Mucosa of descending colon (tissue), 3 donors: ENCODE results near the gene CYTH3. TPM values are rescaled to one million over a fixed set of nuclear protein-coding genes. Genes with fewer than 3 reads are reported as not detected.

Experiments used
- ATAC-seq: fragments of 200-7000 bp; cut with Tn5 transposase; one replicate; pipeline ENCODE4 v1.9.1; 2020; ENCODE audit warnings: mild to moderate bottlenecking, moderate library complexity
- DNase-seq, 3 donors: peaks; one replicate each; pipeline ENCODE4 v3.0.0-alpha.2; 2020
- H3K36me3 ChIP-seq: fragments of 200-600 bp; one replicate; pipeline ENCODE4 v1.8.0; 2021; ENCODE audit warnings: low read depth, mild to moderate bottlenecking
- H3K4me1 ChIP-seq: fragments of 200-600 bp; one replicate; pipeline ENCODE4 v1.8.0; 2021; ENCODE audit warnings: low read depth, mild to moderate bottlenecking
- H3K4me3 ChIP-seq: fragments of 200-600 bp; one replicate; pipeline ENCODE4 v1.8.0; 2021; ENCODE audit warnings: mild to moderate bottlenecking
- H3K9me3 ChIP-seq: fragments of 200-600 bp; one replicate; pipeline ENCODE4 v1.8.0; 2021; ENCODE audit warnings: mild to moderate bottlenecking
- intact Hi-C, 2 donors: fragments of 100-400 bp; cut with DNase I in 1 of 2; cut with micrococcal nuclease in 1 of 2; formaldehyde crosslinking; loops; one replicate each; pipeline versions ENCODE4 v1.11.0 to v1.11.1; 2022; cut with DNase I, micrococcal nuclease
- total RNA-seq, 3 donors: library from RNA; stranded (reverse); fragmentation: NEBNext Ultra II Directional in 2 of 3; extraction: Animal tissue kit (Norgen Biotek cat#: 25700) in 2 of 3; gene quantifications; one replicate each; pipeline versions ENCODE4 v1.2.1 to v1.2.4, GENCODE V29; 2021 to 2023
- TF ChIP-seq, protein P1 (sequence below): fragments of 200-600 bp; IDR thresholded peaks from one replicate; pipeline ENCODE4 v1.8.0; 2022; ENCODE audit warnings: antibody characterized with exemption, mild to moderate bottlenecking
- donor health status: DM: no; HTN: no; CAD: no; lungs with moderate emphysema.
- donor health status: DM: no; HTN: no; CAD: no.
- donor health status: DM: no; HTN: yes; CAD: no.

The CYTH3 gene
- total RNA-seq, 3 donors from 2014 or later = 10.4 to 23.2 (median 11.9) TPM

DNA sequence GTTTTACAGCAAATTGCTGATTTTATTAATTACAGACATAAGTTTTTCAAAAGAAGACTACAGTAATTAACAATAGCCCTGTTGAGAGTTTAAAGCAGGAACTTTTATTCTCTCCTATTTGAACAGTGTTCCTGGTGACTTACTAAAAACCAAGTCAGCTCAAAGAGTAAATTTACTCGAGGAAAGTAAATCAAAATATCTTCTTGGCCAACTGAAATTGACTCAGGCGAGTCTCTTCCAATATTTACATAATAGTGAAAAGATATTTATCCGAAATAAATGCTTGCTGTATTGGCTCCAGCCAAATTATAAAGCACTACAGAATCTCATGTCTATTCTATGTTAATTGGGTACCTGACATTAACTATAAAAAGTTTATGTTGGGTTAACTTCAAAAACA lies 13.2 kb downstream of the CYTH3 start:
- intact Hi-C loops = no loop called here
- Histone ChIP-seq H3K4me3 (no peak overlapping the region), H3K36me3 (no peaks in the 10 kb centered on the region), H3K4me1 (peaks cover 10% of the 10 kb centered on the region), H3K9me3 (no peaks in the 10 kb centered on the region)
- TF ChIP-seq, protein P1, sequence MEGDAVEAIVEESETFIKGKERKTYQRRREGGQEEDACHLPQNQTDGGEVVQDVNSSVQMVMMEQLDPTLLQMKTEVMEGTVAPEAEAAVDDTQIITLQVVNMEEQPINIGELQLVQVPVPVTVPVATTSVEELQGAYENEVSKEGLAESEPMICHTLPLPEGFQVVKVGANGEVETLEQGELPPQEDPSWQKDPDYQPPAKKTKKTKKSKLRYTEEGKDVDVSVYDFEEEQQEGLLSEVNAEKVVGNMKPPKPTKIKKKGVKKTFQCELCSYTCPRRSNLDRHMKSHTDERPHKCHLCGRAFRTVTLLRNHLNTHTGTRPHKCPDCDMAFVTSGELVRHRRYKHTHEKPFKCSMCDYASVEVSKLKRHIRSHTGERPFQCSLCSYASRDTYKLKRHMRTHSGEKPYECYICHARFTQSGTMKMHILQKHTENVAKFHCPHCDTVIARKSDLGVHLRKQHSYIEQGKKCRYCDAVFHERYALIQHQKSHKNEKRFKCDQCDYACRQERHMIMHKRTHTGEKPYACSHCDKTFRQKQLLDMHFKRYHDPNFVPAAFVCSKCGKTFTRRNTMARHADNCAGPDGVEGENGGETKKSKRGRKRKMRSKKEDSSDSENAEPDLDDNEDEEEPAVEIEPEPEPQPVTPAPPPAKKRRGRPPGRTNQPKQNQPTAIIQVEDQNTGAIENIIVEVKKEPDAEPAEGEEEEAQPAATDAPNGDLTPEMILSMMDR = no peak
- DNase-seq (no peak), ATAC-seq (no peak)

DNA sequence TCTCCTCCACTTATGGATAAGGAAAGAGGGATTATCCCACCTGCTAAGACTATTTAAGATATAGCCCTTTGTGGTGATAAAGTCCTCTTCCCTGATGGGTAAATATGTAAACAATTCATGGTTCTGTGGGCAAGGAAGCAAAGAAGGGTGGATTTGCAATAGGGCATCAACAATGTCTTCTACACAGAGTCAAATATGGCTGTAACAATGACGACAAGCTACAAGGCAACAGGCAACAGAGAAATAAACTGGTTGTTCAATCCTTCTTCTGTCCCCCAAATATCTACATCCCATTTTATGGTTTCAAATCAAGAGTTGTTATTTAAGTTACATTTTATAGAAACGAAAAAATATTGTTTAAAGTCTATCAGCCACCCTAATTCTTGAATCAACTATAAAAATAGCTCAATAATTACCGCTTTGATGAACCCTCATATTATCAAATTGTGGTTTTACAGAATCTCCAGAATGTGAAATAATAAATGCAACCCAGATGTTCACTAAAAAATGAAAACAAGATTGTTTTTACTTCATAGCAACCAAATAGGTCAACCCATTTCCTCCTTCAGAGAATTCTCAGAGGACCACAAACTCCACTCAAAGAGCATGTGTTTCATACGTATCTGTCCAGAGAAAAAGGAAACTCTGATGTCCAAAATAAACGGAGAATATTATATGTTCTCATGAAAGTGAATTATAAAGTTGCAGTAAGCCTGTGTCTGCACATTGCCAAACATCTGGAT lies 13.8 kb downstream of the CYTH3 start:
- H3K4me1 ChIP-seq = peaks cover 10% of the 10 kb centered on the region
- intact Hi-C loops = no loop called here
- no peaks in the 10 kb centered on the region for H3K36me3 ChIP-seq
- ATAC-seq (peak; percentile 27), DNase-seq (no peak)
- no peak overlapping the region for H3K4me3 ChIP-seq
- TF ChIP-seq, protein P1 = no peak
- no peaks in the 10 kb centered on the region for H3K9me3 ChIP-seq

DNA sequence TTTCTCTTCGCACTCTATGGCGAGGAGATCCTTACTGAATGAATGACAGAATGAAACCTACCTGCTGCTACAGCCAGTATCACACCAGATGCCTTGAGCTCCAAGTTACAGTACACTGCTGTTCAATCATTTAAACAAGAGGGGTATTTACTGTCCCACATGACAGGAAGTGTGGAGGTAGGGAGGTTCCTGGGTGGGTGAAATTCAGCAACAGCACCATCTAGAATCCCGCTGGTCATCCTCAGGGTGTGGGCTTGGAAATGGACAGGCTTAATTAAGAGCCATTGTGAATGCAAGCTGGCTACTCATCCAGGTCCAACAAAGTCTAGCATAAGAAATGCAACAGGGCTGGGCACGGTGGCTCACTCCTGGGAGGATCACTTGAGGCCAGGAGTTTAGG lies 14.7 kb downstream of the CYTH3 start:
- Histone ChIP-seq H3K36me3 (no peaks in the 10 kb centered on the region), H3K4me1 (peaks cover 10% of the 10 kb centered on the region), H3K4me3 (no peak overlapping the region), H3K9me3 (no peaks in the 10 kb centered on the region)
- DNase-seq (no peak), ATAC-seq (no peak)
- intact Hi-C loops = no loop called here
- TF ChIP-seq, protein P1 = no peak

DNA sequence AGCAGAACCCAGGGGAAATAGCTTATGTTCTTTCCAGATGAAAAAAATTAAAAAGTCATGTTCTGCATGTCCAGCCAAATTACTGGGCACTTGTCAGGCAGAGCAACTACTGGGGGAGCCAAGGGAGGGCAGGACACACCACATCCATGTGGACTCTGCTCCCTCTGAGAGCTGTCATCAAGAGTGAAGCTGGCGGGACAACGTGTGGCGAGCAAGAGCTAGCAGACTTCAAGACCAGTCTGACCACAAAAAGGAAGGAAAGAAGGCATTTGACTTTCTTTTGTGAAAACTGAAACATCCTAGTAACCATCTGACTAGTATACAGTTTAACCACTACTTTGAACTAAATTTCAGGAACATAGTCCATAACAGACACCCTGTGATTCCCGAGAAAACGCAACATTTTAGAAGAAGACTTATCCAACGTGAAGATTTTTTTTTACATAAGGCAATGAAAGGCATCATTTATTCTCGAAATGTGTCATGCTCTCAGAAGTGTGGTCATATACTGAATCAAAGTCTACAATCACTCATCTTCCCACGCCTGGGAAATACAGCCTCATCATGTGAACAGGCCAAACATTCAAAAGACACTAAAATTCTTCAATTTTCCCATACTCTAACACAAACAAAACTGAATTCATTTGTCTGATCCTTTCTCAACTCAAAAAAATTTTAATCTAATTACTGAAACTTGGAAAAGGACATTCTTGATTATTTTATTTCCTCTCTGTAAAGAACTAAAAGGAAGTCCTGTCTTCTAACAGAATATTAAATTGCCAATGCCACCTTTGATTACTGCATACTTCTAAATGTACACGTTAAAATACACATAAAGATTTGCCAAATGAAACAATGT lies 15.5 kb downstream of the CYTH3 start:
- Histone ChIP-seq H3K9me3 (no peaks in the 10 kb centered on the region), H3K36me3 (no peaks in the 10 kb centered on the region), H3K4me3 (no peak overlapping the region), H3K4me1 (peaks cover 10% of the 10 kb centered on the region)
- ATAC-seq (peak; percentile 72), DNase-seq (no peak)
- TF ChIP-seq, protein P1 = no peak
- intact Hi-C loops = no loop called here

DNA sequence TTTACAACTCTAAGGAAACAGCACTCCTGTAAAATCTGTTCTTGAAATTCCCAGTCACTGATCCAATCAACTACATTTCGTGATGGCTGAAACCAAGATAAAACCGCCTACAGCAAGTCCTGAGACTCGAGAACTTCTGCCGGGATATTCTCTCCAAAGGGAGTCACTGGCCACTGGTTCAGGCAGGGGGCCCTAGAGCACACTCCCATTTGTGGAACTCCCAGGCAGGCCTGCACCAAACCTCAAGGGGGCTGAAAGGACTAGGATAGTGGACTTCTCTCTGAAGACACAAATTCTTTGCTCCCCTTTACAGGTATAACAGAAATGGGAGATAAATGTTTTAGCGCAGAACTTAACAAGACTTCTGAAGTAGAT lies 16.3 kb downstream of the CYTH3 start:
- no peaks in the 10 kb centered on the region for H3K36me3 ChIP-seq
- H3K9me3 ChIP-seq = no peaks in the 10 kb centered on the region
- DNase-seq (no peak), ATAC-seq (no peak)
- intact Hi-C loops = no loop called here
- TF ChIP-seq, protein P1 = no peak
- peaks cover 10% of the 10 kb centered on the region for H3K4me1 ChIP-seq
- H3K4me3 ChIP-seq = no peak overlapping the region
